OCI-LY1 (cell line): ENCODE measurements around the gene PROC.

Source experiments
- CTCF ChIP-seq: fragments of 200-600 bp; sonication (generic), shearing (Covaris generic); IDR thresholded peaks from 2 replicates; pipeline ENCODE4 v1.5.1; 2017; ENCODE audit warnings: mild to moderate bottlenecking, antibody characterized with exemption, low read length, moderate library complexity, mixed read lengths
- EZH2 ChIP-seq: fragments of 200-600 bp; sonication (generic), shearing (Covaris generic); IDR thresholded peaks from 2 replicates; pipeline ENCODE4 v1.8.0; 2017; ENCODE audit warnings: borderline replicate concordance, mixed run types, mild to moderate bottlenecking, antibody characterized with exemption, low read length, moderate library complexity, mixed read lengths

GRCh38 chr2:127439343-127439742 is 21.1 kb downstream of the PROC start:
- TF ChIP-seq CTCF: no peak
- no peak for TF ChIP-seq EZH2
